8988T (cell line): ENCODE data around the gene VCL.

Source experiments
- DNase-seq: peaks from one replicate; pipeline ENCODE4 v3.0.0; 2011

Gene VCL

DNA sequence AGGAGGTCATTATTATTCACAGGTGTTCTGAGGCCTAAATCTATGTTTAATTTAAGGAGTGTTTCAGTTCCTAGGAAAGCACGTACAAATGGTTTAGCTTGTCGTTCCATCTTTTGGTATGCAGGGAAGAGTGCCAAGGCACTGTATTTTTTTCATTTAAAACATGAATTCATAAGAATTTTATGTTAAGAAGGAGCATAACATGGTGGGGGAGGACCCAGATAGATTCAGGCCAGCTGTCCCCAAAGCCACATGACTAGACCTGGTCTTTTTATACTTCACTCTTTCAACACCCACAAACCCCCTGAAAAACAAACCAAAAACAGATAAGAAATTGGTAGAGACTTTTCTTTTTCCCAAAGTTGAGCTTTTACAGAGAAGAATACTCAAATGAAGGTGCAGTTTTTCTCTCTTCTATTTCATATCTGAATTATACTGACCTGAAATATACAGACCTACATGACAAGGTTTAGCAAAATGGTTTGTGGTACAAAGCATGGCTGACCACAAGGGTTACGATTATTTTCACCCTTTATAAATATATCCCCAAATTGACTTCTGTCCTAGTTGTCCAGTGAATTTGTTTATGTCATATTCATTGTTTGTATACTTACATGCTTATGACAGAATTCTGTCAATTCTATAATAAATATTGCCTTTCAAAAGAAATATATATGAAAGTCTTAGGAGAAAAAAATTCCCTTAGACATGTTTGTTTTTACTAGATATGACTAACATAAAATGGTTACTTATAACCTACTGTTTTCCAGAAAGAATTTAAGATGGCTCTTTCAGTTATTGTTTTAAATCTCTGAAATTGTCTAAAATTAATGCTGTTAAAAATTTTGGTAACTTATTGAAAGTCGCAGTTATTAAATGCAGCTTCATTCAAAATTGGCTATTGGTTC lies 81.4 kb downstream of the VCL start:
- no peak for DNase-seq

DNA sequence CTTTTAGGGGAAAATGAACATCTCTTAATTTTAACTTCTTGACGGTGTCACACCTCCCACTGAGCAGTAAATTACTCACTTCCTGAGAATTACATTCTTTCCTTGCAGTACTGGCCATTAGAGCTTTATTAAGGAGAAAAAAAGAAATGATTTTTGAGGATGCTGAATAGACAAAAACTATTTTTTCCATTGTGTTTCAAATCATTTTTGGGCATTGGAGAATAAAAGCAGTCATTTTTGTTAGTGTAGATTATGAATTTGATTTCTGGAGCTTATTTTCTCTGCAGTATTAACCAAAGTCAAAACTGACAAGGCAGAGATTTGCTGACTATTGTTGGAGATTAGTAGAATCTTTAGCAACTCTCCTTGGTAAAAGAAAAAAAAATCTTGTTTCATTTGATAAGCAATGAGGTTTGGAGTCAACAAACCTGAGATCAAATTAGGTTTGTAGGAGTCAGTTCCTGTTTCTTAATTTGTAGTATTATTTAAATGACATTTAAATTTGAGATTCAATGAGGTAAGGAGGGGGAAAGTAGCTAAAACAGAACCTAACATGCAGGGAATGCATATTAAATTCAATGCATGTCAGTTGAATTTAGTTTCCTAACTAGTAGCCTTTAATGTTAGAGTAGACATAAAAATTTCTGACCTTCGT lies 82.1 kb downstream of the VCL start:
- no peak for DNase-seq

DNA sequence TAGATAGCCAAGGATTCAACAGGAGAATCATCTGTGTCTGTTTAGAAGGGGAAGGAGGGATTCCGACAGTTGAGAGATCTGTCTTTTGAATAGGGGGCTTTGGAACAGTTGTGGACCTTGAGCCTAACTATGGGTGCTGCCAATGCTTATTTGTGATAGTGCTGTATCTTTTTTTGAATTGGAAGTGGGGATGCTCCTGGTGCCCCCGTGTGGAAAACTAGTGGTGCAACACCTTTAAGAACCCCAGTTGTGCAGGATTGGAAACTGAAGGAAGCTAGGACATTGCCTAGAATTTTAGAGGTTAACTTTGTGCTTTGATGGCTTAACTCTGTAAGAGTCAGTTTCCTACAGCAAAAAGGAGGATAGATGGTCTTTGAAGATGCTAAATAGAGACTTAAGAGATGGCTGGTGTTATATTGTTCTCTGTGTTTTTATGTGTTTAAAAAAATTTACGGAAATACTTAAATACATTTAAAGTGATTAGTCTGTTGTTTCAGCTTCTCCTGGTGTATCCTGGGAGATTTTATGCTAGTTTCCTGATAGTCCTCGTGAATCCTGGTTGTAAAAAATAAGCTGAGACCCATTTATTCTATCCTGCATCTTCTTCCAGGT lies 83.4 kb downstream of the VCL start:
- peak; percentile 27 for DNase-seq

DNA sequence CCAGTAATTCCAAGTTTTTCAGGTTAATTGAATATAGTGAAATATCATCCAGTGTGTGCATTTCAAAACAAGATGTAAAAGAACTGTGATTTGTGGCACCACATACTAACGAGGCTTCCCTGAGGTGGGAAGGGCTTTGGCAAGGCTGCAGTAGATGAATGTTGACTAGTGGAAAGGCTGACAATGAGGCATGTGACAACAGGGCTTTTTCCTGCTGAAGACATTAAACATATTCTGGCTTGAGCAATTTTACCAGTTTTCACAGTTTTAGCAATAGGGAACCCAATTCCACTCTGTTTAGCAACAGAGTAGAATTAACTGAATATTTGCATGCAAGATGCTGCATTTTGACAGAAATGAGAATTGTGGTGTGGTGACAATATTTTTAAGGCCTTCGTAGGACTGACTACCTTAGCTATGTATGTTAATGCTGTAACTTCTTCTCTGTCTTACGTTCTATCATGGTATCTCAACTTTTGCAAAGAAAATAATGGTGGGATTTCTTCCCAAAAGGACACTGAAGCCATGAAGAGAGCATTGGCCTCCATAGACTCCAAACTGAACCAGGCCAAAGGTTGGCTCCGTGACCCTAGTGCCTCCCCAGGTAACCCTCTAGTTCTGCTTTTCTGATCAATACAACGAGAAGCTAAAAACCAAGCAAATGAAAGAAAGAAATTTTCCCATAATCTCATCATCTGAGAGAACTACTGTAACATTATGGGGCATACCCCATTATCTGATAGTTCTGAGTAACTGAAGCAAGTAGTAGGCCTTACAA lies 84.2 kb downstream of the VCL start:
- DNase-seq = no peak

DNA sequence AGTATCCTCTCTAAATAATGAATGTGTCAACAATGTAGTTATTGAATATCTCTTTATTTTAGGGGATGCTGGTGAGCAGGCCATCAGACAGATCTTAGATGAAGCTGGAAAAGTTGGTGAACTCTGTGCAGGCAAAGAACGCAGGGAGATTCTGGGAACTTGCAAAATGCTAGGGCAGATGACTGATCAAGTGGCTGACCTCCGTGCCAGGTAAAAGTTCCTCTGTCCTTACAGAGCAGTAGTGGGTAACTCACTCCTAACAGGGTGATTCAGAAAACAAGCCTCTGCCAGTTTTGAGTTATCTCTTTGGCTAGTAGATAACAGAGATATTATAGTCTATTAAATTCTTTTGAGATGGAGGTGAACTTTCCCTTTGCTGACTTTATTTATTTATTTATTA lies 85.4 kb downstream of the VCL start:
- no peak for DNase-seq

DNA sequence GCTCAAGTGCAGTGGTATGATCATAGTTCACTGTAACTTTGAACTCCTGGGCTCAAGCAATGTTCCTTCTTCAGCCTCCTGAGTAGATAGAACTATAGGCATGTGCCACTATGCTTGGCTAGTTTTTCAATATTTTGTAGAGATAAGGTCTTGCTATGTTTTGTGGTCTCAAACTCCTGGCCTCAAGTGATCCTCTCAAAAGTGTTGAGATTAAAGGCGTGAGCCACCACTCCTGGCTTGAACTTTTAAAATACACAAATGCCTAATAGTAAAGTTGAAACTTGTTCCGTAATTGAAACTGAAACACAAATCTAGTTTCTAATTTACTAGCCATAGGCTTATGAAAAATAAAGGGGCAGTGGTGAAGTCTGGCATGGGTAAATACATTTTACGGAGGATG lies 87.0 kb downstream of the VCL start:
- no peak for DNase-seq

DNA sequence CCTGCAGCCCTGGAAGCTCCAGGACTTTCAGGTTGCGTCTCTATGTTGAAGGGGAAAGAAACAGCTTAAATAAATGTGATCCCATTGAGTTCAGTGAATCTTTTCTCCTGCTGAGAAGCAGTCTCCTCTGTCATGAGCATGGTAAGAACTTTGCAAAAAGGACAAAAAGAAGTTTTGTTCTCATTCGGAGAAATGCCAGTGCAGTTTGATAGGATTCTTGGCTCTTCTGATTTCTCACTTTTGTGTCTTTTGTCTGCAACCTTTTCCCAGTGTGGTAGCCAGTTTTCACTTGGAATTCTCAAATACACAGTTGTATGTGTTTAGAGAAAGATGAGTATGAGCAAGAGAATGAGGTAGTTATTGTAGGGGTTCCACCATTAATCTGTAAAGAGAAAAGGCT lies 88.4 kb downstream of the VCL start:
- no peak for DNase-seq

DNA sequence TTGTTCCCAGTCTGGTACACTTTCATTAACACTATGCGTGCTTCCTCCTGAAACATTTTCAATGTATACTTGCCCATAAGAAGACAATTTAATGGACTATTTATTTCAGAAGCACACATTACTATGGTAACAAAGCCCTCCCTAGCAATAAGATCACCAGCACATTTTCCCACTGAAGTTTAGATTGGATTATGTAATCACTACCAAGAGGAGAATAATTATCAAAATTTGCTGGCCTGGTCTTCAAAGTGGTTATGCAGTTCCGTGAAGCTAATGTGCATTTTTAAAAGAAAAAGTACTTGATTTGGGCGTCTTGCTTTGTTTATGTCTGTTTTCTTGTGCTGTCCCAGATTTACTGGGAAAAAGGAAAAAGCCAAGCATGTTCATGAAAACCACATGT lies 90.8 kb downstream of the VCL start:
- no peak for DNase-seq

DNA sequence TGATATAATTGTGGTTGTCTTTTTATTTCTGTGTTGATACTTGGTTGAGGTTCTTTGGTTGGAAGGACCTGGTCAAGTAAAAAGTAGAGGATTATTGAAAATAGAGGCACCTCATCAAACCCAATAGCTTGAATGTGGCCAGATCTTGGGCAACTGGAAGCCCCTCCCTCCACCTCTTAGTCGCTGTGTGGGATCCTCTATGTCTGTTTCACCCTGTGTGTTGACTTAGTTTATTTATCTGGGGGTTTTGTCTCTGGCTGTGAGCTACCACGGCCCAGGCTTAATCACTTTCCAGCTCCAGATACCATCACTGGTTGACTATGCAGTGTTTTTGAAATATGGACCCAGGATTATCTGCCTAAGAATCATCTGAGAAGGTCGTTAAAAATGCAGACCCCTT lies 94.5 kb downstream of the VCL start:
- DNase-seq = no peak

DNA sequence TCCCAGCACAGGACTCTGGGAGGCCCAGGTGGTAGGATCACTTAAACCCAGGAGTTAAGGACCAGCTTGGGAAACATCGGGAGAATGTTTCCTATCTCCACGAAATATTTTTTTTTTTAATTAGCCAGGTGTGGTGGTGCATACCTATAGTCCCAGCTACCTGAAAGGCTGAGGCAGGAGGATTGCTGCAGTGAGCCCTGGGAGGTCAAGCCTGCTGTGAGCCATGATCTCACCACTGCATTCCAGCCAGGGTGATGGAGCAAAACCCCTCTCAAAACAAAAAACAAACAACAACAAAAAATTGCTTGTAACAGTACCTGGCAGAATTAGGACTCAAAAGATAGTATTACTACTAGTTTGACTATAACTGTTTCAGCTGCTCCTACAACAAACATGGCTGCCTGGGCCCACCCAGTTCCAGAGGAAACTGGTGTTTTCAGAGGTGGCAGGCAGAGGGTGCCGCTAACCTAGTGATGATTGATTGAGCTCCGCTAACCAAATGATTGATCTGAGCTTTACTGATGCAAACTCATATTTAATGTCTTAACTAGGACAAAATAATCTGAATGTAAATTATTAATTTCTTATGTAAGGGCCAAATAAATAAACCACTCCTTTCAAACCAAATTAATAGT lies 95.7 kb downstream of the VCL start:
- no peak for DNase-seq

DNA sequence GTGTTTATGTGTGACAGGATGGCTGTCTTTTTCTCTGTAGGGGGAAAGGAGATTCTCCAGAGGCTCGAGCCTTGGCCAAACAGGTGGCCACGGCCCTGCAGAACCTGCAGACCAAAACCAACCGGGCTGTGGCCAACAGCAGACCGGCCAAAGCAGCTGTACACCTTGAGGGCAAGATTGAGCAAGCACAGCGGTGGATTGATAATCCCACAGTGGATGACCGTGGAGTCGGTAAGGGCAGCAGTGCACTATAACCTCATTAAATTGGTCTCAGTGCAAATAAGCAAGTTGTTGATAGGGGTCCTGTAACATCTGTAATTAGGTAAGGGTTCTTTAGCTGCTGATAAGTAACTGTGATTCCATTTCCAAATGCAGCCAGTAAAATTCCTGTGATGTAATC lies 96.3 kb downstream of the VCL start:
- DNase-seq = no peak

DNA sequence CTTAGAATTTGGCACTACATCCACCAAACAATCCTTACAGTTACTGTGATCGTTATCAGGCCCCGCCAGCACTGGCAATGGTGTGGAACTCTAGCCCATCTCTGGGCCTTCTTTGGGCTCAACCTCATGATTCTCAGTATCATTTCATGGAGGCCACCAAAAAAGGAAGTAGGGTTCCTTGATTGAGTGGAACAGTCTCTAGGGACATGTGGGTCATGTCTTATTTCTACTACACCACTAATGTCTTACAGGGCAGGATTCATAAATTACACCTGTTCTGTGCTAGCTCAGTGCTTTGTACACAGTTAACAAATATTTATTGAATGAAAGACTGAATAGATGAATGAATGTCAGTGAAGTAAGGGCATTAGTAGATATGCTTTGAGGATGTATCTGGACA lies 98.9 kb downstream of the VCL start:
- no peak for DNase-seq

DNA sequence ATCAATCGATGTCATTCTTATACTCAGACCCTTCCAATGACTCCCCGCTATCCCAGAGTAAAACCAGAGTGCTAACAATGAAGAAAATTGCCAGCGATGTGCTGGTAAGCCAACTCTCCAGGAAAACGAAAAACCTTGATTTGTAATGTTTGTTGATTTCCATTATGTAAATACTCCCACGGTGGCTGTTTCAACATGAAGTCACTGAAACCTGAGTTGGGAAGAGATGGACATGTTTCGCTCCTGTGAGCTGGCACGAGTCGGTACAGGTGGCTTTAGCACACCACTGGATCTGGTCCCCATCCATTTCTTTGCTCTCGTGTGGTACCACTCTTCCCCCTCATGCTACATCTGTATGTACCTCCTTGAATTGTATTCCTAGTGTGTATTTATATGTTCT lies 99.9 kb downstream of the VCL start:
- DNase-seq = no peak

DNA sequence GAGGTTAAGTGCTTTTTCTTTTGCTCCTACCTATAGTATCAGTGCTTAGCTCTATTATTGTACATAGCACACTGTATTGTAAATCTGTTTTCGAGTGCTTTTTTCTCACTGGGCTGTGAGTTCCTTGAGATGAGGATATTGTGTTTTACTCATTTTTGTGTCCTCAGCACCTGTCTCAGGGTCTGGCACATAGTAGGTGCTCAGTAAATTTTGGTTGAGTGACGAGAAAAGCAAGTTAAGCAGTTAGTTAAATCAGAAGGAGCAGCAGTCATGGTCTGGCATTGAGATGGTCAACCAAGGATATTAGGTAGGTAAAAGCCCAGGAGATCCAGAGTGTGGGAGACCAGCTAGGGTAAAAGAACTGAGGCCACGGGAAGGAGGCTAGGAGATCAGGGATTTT lies 101.5 kb downstream of the VCL start:
- no peak for DNase-seq

DNA sequence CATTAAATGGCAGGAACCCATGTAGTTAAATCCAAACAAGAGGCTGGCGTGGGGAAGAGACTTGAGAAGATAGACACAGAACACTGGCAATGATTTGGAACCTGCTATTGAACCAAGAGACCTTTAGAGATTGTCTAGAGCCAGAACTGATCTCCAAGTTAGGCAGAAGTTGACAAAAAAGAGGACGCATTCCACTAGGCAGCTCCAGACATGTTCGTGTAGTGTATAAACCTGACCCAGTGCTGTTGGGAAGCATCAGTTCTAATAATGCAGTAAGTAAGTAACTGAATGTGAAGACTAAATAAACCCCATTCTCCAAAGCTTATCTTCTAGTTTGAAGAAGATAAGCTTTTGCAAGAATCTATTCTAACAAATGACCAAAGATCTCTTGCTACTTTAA lies 101.9 kb downstream of the VCL start:
- no peak for DNase-seq

DNA sequence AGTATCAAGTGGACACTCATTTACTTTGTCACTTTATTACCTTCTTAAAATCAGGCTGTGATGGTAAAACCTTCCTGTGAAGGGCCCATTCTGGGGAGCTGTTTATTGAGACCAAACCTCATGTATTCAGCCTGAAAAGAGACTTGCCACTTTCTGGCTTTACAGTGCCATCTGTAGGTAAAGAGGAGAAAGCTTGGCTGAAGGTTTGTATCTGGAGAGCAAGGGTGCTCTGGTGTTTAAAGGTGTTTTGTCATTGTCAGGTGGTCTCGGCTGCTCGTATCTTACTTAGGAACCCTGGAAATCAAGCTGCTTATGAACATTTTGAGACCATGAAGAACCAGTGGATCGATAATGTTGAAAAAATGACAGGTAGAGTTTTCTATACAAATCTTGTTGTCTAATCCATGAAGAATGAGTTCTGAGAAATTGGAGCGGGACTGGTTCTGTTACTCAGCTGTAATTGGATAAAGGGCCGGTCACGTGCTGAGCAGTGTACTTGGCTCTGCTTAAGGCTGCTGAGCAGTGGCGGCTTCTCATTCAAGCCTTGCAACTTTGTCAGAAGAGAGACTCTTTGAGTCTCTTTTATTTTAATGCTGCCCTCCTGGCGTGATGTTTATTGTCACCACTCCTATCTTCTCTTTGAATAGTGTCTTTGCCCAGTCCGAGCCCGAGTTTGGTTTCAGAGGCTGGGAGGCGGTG lies 105.8 kb downstream of the VCL start:
- peak; percentile 30 for DNase-seq

DNA sequence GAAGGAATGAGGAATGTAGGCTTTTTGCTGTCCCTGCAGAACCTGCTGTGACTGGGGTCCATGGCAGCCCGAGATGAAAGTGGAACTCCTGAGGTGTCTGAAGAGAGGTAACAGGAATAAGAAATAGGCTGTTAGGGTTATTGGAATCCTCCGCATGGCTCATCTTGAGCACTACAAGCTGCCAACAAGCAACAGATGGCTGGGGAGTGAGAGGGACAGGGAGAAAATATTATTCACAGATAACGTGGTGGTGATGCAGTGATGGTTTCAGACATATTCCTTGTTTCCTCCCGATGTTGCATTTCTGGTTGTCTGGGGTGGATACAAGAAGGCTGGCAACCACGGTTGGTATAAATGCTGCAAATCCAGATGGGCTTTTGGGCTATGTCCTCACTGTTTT lies 106.6 kb downstream of the VCL start:
- DNase-seq = no peak

DNA sequence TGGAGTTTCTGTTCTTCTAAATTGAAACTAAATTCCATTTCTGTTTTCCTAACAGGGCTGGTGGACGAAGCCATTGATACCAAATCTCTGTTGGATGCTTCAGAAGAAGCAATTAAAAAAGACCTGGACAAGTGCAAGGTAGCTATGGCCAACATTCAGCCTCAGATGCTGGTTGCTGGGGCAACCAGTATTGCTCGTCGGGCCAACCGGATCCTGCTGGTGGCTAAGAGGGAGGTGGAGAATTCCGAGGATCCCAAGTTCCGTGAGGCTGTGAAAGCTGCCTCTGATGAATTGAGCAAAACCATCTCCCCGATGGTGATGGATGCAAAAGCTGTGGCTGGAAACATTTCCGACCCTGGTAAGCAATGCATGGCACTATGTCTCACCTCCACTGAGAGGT lies 107.1 kb downstream of the VCL start:
- DNase-seq = no peak

DNA sequence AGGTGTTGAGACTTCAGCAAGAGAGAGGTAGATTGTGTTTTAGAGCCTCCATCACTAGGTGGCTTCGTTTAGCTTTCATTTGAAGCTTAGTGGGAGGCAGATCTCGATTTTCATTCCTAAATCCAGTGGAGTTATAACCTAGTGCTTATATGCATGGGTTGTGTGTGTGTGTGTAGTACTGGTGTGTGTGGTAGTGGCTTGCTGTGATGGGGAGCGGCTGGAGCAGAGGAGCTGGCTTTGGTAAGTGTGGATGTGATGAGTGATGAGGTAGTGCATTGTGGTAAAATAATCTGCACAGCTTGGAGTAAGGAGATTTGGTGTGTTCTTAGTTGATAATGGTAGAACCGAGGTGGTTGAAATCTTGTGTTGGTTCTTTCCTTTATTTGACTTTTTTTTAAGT lies 109.5 kb downstream of the VCL start:
- DNase-seq = no peak

DNA sequence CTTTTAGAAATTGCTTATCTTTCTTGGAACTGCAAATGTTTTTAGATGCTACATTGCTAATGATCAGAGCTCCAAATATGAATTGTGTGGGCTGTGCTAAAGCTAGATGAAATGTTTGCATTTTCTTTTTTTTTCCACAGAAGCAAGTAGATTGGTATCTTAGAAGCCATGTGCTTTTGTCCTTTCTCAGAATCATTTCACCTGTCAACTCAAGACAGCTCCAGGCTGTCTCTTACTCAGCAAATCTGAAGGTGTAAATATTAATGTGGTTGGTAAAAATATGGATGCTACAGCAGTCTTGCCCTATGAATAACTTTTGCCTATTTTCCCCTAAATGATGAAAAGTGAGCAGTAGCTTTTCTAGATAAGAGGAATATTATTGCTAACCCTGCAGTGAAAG lies 111.5 kb downstream of the VCL start:
- no peak for DNase-seq

DNA sequence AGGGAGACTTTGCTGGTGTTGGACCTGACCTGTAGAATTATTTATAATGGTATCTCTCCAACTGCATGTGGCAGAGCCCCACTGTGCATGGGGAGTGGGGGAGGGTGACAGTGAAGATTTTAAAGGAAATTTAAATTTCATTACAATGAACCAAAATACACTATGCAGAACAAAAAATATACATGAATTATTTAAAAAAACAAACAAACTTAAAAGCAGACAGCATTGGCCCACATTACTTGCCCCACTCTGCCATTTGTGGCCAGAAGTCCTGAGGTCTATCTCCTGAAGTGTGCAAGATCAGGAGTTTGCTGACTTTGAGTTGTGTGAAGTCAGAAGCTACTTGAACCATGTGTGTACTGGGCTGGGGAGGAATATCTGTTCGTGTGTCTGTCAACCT lies 112.2 kb downstream of the VCL start:
- no peak for DNase-seq

DNA sequence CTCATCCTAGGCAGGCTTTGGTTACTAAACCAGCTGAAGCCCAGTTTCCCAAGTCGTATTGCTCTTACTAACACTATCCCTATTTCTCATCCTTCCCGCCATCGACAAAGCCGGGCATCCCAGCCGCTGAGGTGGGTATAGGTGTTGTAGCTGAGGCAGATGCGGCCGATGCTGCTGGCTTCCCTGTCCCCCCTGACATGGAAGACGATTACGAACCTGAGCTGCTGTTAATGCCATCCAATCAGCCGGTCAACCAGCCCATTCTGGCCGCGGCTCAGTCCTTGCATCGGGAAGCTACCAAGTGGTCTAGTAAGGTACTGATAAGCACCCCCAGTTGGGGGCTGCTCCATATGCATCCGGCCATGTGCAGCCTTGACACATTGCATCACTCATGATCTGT lies 113.9 kb downstream of the VCL start:
- DNase-seq = no peak
